Iris pigment epithelial cell (primary cell): ENCODE data around the gene FIGN.

Experiments
- DNase-seq: peaks from one replicate; pipeline ENCODE4 v3.0.0-alpha.2; 2011; ENCODE audit warnings: low read depth

Gene FIGN

GRCh38 chr2:163736433-163737189, 803 bp upstream of the FIGN start:
- peak; percentile 39 for DNase-seq

DNA sequence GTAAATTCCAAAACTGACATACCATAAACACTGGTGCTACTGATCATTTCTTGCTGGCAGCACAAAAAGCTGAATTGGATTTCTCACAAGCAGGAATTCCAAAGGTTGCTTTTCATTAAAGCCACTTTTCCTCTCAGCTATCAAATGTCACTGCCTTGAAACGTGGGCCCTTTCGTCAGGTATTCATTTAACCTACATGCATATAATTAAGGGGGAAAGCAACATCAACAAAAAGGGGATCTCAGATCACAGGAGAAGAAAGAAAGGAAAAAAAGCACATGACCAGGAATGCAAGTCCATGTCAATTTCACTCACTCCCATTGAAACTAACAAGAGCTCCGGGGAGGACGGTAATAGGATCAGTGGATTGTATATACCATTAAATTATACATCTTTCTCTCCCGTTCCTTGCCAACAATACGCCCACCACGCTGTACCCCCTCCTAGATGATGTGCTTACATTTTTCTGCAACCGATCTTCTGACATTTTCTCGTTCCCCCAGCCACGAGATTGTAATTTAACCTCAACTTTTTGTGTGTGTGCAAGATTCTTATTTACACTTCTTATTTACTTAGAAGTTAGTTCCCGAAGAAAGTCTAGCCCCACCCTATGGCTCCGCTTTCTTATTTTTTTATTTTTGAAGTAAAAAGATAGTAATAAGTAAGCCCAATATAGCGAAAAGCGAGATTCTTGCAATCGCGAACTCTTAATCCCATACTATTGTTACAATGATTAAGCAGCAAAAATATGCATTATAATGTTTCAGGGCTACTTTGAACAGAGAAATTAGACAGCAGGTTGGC, 725 bp downstream of the FIGN start:
- peak; percentile 31 for DNase-seq

DNA sequence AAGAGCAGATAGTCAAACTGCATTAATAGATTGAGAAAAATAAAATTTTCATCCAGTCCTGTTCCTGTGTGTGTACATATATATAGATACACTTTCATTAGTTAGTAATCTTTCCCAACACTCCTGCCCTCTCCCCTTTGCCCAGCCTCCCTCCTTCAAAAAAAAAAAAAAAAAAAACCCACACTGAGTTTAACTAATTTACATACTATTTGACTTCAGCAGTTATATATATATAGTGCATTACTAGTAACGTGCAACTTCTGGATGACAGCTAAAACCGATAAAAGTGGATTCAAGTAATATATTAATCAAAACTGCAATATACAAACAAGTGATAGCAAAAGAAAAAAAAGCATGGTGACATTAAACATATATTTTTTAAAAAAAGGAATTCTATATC, 1.4 kb downstream of the FIGN start:
- no peak for DNase-seq

DNA sequence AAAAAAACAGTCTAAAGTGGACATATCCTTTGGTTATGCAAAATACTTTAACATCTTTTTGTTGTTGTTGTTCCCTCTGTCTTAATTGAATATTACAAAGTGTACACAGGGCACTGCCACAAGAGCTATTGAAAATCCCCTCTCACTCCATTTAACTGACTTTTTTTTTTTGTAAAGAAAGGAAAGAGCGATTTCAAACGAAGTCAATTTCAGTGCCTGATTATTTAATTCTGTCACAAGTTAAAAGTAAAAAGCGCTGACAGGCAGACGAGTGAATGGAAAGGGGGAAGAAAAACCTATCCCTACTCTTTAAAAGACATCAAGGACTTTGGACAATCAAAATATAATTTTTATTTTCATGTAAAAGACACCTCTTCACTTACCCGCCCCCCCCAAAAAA, 1.9 kb downstream of the FIGN start:
- no peak for DNase-seq

GRCh38 chr2:163733301-163733938, 2.4 kb downstream of the FIGN start:
- DNase-seq, result no peak

DNA sequence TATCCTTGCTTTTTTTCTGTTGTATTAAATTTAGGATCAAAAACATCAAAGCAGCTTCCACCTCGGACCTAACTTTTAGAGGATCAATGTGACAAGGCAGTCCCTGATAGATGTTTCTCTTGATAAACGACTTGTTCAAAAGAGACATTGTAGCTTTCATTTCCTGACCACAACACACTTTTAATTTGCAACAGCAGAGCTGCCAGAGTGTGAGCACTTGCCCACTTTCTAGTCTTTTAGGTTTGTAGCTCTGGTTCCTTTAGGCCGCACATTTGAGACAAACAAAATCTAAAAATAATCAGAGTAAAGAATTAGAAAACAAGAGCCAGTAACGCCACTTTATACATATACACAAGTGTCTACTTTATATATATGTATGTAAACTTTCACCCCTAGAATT, 3.1 kb downstream of the FIGN start:
- DNase-seq, result no peak

DNA sequence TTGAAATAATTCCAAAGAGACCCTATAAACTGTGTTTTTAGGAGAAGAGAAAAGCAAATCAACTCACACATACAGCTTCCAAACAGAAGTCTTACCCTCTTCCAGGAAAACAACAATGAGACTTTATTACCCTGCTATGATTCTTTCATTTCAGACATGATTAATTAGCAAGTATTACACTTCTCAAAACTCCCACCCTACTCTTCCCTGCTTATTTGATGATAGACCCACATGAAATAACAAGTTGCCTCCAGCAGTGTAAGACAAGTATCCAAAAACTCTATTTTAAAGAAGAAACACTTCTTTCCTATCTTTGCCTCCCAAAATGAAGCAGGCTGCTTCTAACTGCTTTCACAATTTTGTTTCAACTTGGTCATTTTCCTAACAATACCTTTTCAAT, 4.1 kb downstream of the FIGN start:
- DNase-seq, result no peak

GRCh38 chr2:163730556-163730955, 5.3 kb downstream of the FIGN start:
- DNase-seq, result no peak

DNA sequence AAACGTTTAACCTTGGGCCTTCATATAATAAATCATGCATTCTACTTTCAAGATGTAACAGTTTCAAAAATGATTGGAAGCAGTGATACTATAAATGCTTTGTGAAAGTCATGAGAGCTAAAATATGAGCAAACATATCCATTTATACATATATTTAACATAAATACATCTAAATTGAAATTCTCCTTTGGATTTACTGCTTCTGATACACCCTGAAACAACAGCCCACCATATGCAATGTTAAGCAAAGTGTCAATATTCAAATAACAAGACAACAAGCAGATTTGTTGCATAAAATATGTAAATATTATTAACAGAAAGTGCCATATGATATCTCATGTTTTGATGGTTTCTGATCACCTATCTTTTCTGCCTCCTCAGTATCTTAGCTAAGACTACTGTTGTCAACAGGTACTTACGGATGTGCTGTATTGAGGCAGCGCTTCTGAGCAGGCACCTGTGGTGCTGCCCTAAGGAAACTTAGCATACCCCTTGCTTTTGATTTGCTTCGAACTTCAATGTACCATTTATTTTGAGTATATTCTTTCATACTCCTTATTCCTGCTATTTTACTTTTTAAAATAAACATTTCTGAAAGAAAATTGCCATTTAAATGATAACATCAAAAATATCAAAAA, 6.1 kb downstream of the FIGN start:
- DNase-seq, result no peak

DNA sequence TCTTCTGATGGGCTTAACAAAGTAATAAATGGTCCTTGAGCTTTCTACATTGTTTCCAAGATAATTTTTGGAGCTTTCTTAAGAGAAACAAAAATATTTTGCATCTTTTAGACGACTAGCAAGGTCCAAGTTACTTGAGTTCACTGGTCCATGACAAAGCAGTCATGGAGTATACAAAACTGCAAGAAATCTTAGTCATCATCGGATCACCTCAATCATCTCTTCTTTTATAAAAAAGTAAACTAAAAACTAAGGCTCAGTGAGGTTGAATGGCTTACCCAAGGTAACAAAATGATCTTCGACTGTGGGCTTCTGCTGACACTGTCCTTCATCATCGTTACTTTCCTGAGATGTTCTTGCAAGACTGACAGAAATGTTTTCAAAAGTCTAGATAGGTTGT, 11.9 kb downstream of the FIGN start:
- no peak for DNase-seq

DNA sequence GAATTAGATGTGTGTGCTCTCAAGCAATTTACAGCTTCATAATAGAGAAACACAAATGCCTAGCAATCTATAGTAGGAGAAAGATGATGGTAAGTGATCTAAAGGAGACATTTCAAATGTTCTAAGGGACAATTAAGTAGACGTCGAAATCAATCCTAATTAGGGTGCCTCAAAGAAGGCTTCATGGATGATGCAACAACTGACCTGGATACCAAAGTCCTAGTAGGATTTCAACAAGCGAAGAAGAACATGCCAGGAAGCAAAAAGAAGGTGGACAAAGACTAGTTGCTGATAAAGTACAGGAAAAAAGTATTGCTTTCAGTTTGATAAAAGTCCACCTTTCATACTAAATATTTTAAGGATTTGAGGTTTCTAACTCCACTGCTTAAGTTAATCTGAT, 12.5 kb downstream of the FIGN start:
- DNase-seq, result no peak

DNA sequence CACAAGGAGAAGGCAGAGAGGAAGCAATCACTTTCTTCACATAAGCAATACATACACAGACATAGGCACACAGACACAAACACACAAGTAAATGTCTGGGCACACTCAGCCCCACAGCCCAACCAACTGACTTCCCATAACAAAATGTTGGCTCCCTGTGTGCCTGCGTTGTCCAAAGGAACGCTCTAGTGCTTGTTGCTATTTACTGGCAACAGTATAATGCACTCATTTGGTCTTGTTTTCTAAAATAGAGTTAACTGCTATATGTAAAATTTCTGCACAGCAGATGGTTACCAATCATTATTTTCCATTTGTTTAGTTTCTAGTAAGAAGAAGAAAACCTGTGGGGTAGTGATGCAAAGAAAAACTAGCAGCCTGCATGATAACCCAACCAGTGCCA, 16.5 kb downstream of the FIGN start:
- DNase-seq, result no peak

- DNase-seq, result no peak
Observed at GRCh38 chr2:163717993-163718680, 17.7 kb downstream of the FIGN start.

- no peak for DNase-seq
Observed at GRCh38 chr2:163717515-163717914, 18.3 kb downstream of the FIGN start.

DNA sequence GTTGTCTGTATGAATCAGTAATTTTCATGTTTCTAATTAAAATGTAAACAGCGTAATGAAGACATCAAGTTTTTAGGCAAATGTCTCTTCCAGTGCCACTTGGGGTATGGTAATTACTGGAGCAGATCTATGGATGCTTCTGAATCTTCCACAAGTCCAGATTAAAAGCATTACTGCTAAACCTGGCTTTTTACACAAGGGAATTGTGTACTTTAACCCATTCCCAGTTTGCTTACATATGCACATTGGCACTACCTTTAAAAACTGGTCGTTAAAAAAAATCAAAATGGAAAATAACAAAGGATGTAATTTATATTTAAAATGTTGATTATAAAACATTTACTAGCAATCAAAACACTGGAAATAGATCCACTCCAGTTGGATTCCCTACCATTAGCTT, 19.7 kb downstream of the FIGN start:
- no peak for DNase-seq

- no peak for DNase-seq
Observed at GRCh38 chr2:163715668-163716067, 20.1 kb downstream of the FIGN start.

- no peak for DNase-seq
Observed at GRCh38 chr2:163715199-163715598, 20.6 kb downstream of the FIGN start.

DNA sequence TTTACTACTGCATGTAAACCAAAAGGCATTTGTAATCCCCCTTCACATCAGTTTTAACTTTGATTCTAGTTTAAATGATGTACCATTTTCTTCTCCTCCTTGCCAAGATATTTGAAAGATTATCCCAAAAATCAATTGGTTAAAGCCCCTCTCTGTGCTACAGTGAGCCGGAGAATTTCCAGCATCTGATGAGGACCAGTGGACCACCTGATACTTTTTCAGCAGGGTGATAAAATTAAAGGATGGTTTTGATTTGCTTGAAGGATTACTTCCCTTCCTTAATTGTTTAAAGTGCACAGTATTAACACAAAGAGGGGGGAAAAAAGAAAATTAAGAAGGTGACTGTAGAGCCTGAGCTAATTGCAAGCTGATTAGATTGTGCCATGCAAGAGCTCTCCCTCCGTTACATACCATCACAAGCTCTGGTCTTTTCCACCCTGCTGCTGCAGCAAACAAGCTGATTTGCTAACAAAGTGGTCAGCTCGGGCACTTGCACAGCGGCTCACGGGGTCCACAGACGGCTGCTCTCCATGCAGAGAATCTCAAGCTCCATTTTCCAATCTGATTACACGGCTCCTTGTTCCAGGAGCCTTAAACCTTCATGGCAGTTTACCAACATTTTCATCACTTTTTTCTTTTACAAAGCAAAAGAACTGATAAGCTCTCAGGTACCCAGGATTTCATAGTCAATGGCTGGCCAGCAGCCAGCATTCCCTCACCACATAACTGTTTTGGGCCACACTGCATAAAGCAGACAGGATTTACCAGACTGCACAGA, 22.1 kb downstream of the FIGN start:
- DNase-seq, result no peak

DNA sequence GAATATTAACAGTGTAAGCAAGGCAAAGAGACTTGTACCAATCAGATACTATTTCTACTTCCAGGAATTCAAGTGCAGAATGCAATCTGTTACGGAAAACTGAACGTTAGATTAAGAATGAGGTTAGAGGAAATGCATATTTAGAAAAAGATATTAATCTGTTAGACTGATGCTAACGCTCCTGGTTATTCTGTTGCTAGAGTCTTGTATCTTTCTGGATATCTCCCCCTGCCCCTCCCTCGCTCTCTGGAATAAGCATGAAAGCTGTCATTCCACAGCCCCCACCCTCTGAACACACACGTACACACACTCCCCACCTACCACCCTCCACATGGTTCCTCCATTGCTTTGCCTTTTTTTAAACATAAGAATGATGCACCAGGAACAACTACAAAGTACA, 24.1 kb downstream of the FIGN start:
- no peak for DNase-seq

GRCh38 chr2:163711258-163711657, 24.6 kb downstream of the FIGN start:
- no peak for DNase-seq

GRCh38 chr2:163709270-163709669, 26.5 kb downstream of the FIGN start:
- DNase-seq, result no peak
